H4 (cell line): Measurements from ENCODE around the gene ARPC1B. TPM values are rescaled to one million over a fixed set of nuclear protein-coding genes. Genes with fewer than 3 reads are reported as not detected.

Experiments
- total RNA-seq: library from RNA; depleted of rRNA; stranded (reverse); fragments of >200 nt; shearing (Covaris generic); gene quantifications from 2 replicates; pipeline ENCODE4 v1.2.3, GENCODE V29; 2014; rRNA removed

Gene ARPC1B
- total RNA-seq, 1 experiment from 2014 or later, result 495 TPM

Other genes starting within 250 kb of the ARPC1B start
- gene SMURF1, start 230.6 kb upstream of the ARPC1B start, total RNA-seq, result 14.6 and 19.0 TPM in 2 replicates
- not detected in 2 replicates for gene KPNA7, start 166.6 kb upstream of the ARPC1B start, total RNA-seq
- 0.15 TPM in 1 of 2 replicates, not detected in the other for gene MYH16, start 101.9 kb upstream of the ARPC1B start, total RNA-seq
- 207 and 218 TPM in 2 replicates for gene ARPC1A, start 48.8 kb upstream of the ARPC1B start, total RNA-seq
- 147 and 170 TPM in 2 replicates for gene PDAP1, start 33.9 kb downstream of the ARPC1B start, total RNA-seq
- 169 and 186 TPM in 2 replicates for gene BUD31, start 34.2 kb downstream of the ARPC1B start, total RNA-seq
- 3.5 and 4.8 TPM in 2 replicates for gene PTCD1, start 64.1 kb downstream of the ARPC1B start, total RNA-seq
- 30.5 and 32.6 TPM in 2 replicates for gene CPSF4, start 64.2 kb downstream of the ARPC1B start, total RNA-seq
- gene ATP5MF, start 91.4 kb downstream of the ARPC1B start, total RNA-seq, result 1,624 and 1,916 TPM in 2 replicates
- 2.0 and 2.7 TPM in 2 replicates for gene ZNF789, start 98.2 kb downstream of the ARPC1B start, total RNA-seq
- 17.0 and 20.8 TPM in 2 replicates for gene ZNF394, start 125.6 kb downstream of the ARPC1B start, total RNA-seq
- 13.6 and 14.7 TPM in 2 replicates for gene ZKSCAN5, start 129.9 kb downstream of the ARPC1B start, total RNA-seq
- 9.8 and 11.3 TPM in 2 replicates for gene FAM200A, start 177.4 kb downstream of the ARPC1B start, total RNA-seq
- gene ZNF655, start 183.9 kb downstream of the ARPC1B start, total RNA-seq, result 36.4 and 51.2 TPM in 2 replicates
- 0.19 and 1.6 TPM in 2 replicates for gene TMEM225B, start 223.5 kb downstream of the ARPC1B start, total RNA-seq
- gene ZSCAN25, start 242.2 kb downstream of the ARPC1B start, total RNA-seq, result 6.9 and 14.2 TPM in 2 replicates